ENCODE data around the gene KCTD17. TPM values are rescaled to one million over a fixed set of nuclear protein-coding genes. Genes with fewer than 3 reads are reported as not detected.

The KCTD17 gene
- total and polyA plus RNA-seq, 2 donors from 2014 or later = 9.6 to 13.9 TPM

GRCh38 chr22:37032535-37033460, 18.7 kb upstream of the KCTD17 start:
- no peaks in the 10 kb centered on the region for H3K9me3 ChIP-seq (ENCODE audit: control insufficient read depth in 2 of 3, insufficient read depth in 1 of 3, low read length in 3 of 3)
- peaks cover 0 to 22% (median 19%) of the 10 kb centered on the region in 3 donors for H3K4me1 ChIP-seq (ENCODE audit: control insufficient read depth in 2 of 3, insufficient read depth in 2 of 3, low read depth in 1 of 3, low read length in 3 of 3)
- H3K27me3 ChIP-seq (ENCODE audit: control insufficient read depth, insufficient read depth, low read length) = no peaks in the 10 kb centered on the region
- FAIRE-seq = no peak
- peak overlapping the region in 1 of 3 donors; percentile 38 for H3K4me3 ChIP-seq (ENCODE audit: low read length in 3 of 3)
- DNase-seq = peak; percentile 81 to 92 (median 84)
- H3K27ac ChIP-seq (ENCODE audit: low read depth in 2 of 2, low read length in 2 of 2) = peak overlapping the region; percentile 70 to 77
- intact Hi-C loops (cut with DNase I) = no loop called here
- no peak for TF ChIP-seq CTCF (IDR thresholded peaks at IDR 0.05; ENCODE audit: borderline replicate concordance, extremely low read depth, insufficient read depth)
- H3K9ac ChIP-seq (ENCODE audit: low read length in 3 of 3) = peak overlapping the region in 1 of 3 donors; percentile 20
- H3K36me3 ChIP-seq (ENCODE audit: control insufficient read depth in 2 of 3, insufficient read depth in 3 of 3, low read length in 3 of 3) = peaks cover 0 to 3% (median 0%) of the 10 kb centered on the region in 3 donors

- H3K4me3 ChIP-seq (ENCODE audit: low read length in 3 of 3) = peak overlapping the region in 1 of 3 donors; percentile 38
- peaks cover 0 to 22% (median 19%) of the 10 kb centered on the region in 3 donors for H3K4me1 ChIP-seq (ENCODE audit: control insufficient read depth in 2 of 3, insufficient read depth in 2 of 3, low read depth in 1 of 3, low read length in 3 of 3)
- DNase-seq = peak in 1 of 5 donors; percentile 52
- peak overlapping the region in 1 of 2 donors; percentile 70 for H3K27ac ChIP-seq (ENCODE audit: low read depth in 2 of 2, low read length in 2 of 2)
- no peaks in the 10 kb centered on the region for H3K9me3 ChIP-seq (ENCODE audit: control insufficient read depth in 2 of 3, insufficient read depth in 1 of 3, low read length in 3 of 3)
- H3K9ac ChIP-seq (ENCODE audit: low read length in 3 of 3) = peak overlapping the region in 1 of 3 donors; percentile 24
- no peak for FAIRE-seq
- no peaks in the 10 kb centered on the region for H3K27me3 ChIP-seq (ENCODE audit: control insufficient read depth, insufficient read depth, low read length)
- intact Hi-C loops (cut with DNase I) = no loop called here
- H3K36me3 ChIP-seq (ENCODE audit: control insufficient read depth in 2 of 3, insufficient read depth in 3 of 3, low read length in 3 of 3) = peaks cover 0 to 3% (median 0%) of the 10 kb centered on the region in 3 donors
- no peak for TF ChIP-seq CTCF (IDR thresholded peaks at IDR 0.05; ENCODE audit: borderline replicate concordance, extremely low read depth, insufficient read depth)
These were observed 17.7 kb upstream of the KCTD17 start for GRCh38 chr22:37033605-37034430.

GRCh38 chr22:37036655-37037377, 14.7 kb upstream of the KCTD17 start:
- FAIRE-seq = no peak

More at GRCh38 chr22:37036655-37037377, 14.7 kb upstream of the KCTD17 start:
- intact Hi-C loops (cut with DNase I) = no loop called here
- no peak for DNase-seq
- Histone ChIP-seq H3K4me1 (ENCODE audit: control insufficient read depth in 2 of 3, insufficient read depth in 2 of 3, low read depth in 1 of 3, low read length in 3 of 3) (peaks cover 0 to 18% (median 16%) of the 10 kb centered on the region in 3 donors), H3K9me3 (ENCODE audit: control insufficient read depth in 2 of 3, insufficient read depth in 1 of 3, low read length in 3 of 3) (no peaks in the 10 kb centered on the region), H3K9ac (ENCODE audit: low read length in 3 of 3) (no peak overlapping the region), H3K27me3 (ENCODE audit: control insufficient read depth, insufficient read depth, low read length) (no peaks in the 10 kb centered on the region), H3K4me3 (ENCODE audit: low read length in 3 of 3) (no peak overlapping the region), H3K27ac (ENCODE audit: low read depth in 2 of 2, low read length in 2 of 2) (no peak overlapping the region), H3K36me3 (ENCODE audit: control insufficient read depth in 2 of 3, insufficient read depth in 3 of 3, low read length in 3 of 3) (no peaks in the 10 kb centered on the region)
- no peak for TF ChIP-seq CTCF (IDR thresholded peaks at IDR 0.05; ENCODE audit: borderline replicate concordance, extremely low read depth, insufficient read depth)

Measured in kidney (tissue), 14 donors.